K562 (cell line): ENCODE data around the gene VPS9D1. TPM values are rescaled to one million over a fixed set of nuclear protein-coding genes. Genes with fewer than 3 reads are reported as not detected.

Source experiments
- ATAC-seq: fragments of 200-7000 bp; cut with Tn5 transposase; 3 replicates; pipeline ENCODE4 v1.9.1; 2020; ENCODE audit warnings: moderate library complexity
- BruUV-seq: library from RNA; stranded (reverse); fragments of 400-500 nt; replicated peaks from 2 replicates; lab custom pipeline; 2021; lab: Mats Ljungman, UMichigan
- CTCF ChIA-PET: fragments of 300-600 bp; formaldehyde crosslinking; extraction: SDS; loops from one replicate; lab custom pipeline; 2021; ENCODE audit warnings: low intra/inter-chr PET ratio; lab: Yijun Ruan, JAX
- POLR2A ChIA-PET: fragments of 300-600, 350-650 bp; sonication (Branson Sonifier 250); formaldehyde crosslinking; extraction: SDS; loops from one replicate; lab custom pipeline; 2021; ENCODE audit warnings: antibody characterized with exemption, inconsistent platforms; lab: Yijun Ruan, JAX
- DNase-seq, 4 experiments: peaks; one replicate each; pipeline versions ENCODE4 v3.0.0 to v3.0.0-alpha.2; 2011 to 2018; ENCODE audit warnings: low spot score in 3 of 4, mixed read lengths in 3 of 4; ENCODE audit errors: extremely low read depth in 1 of 4
- FAIRE-seq: peaks from 2 replicates; lab custom pipeline; 2011; peaks lifted over from hg19 to GRCh38; lab: Jason Lieb, UNC
- H2AFZ ChIP-seq: 2 replicates; pipeline ENCODE4 v1.6.0; 2011; ENCODE audit warnings: low read depth, low read length, control low read depth, inconsistent platforms
- H3K27ac ChIP-seq: fragments of 200-600 bp; 3 replicates; pipeline ENCODE4 v1.8.0; 2011; ENCODE audit warnings: low read depth, mild to moderate bottlenecking, control low read depth, inconsistent platforms, low read length, moderate library complexity, mixed read lengths; ENCODE audit errors: extremely low read depth
- H3K27me3 ChIP-seq, 2 experiments: fragments of 300-600 bp in 1 of 2; 2 replicates in 1 of 2; 3 replicates in 1 of 2; pipeline versions ENCODE4 v1.6.0 to v1.8.0; 2011; ENCODE audit warnings: inconsistent platforms in 2 of 2, low read length in 2 of 2, mild to moderate bottlenecking in 1 of 2, mixed read lengths in 1 of 2, moderate library complexity in 1 of 2; ENCODE audit not compliant: control insufficient read depth in 2 of 2, insufficient read depth in 2 of 2
- H3K36me3 ChIP-seq: fragments of 300-600 bp; 3 replicates; pipeline ENCODE4 v1.8.0; 2011; ENCODE audit warnings: mild to moderate bottlenecking, low read length, inconsistent platforms; ENCODE audit not compliant: control insufficient read depth, insufficient read depth
- H3K4me1 ChIP-seq, 2 experiments: fragments of 200-600 bp in 1 of 2; replicated peaks in 1 of 2; 2 replicates in 1 of 2; 3 replicates in 1 of 2; pipeline versions ENCODE4 v1.5.1 to v1.8.0; 2011; ENCODE audit warnings: inconsistent platforms in 2 of 2, low read length in 2 of 2, mild to moderate bottlenecking in 1 of 2, mixed read lengths in 1 of 2, moderate library complexity in 1 of 2; ENCODE audit not compliant: control insufficient read depth in 2 of 2, insufficient read depth in 2 of 2
- H3K4me2 ChIP-seq: 2 replicates; pipeline ENCODE4 v1.6.1; 2011; ENCODE audit warnings: low read length, control low read depth, inconsistent platforms, mixed read lengths; ENCODE audit not compliant: insufficient read depth
- H3K4me3 ChIP-seq: fragments of 200-600 bp; sonication (generic), shearing (Covaris generic); 2 replicates; pipeline ENCODE4 v1.5.1; 2016; ENCODE audit warnings: control low read depth, inconsistent platforms
- H3K79me2 ChIP-seq: fragments of 200-600 bp; 3 replicates; pipeline ENCODE4 v1.8.0; 2011; ENCODE audit warnings: low read length, inconsistent platforms; ENCODE audit not compliant: control insufficient read depth, insufficient read depth
- H3K9ac ChIP-seq, 2 experiments: 2 replicates each; pipeline versions ENCODE4 v1.6.0 to v1.6.1; 2011; ENCODE audit warnings: low read depth in 2 of 2, low read length in 2 of 2, control low read depth in 1 of 2, inconsistent platforms in 1 of 2, mild to moderate bottlenecking in 1 of 2, mixed read lengths in 1 of 2; ENCODE audit not compliant: insufficient read depth in 1 of 2
- H3K9me1 ChIP-seq: one replicate; pipeline ENCODE4 v1.6.0; 2011; ENCODE audit warnings: inconsistent platforms, mild to moderate bottlenecking, low read length, moderate library complexity; ENCODE audit not compliant: control insufficient read depth, insufficient read depth
- H3K9me3 ChIP-seq: replicated peaks from 2 replicates; pipeline ENCODE4 v1.5.1; 2011; ENCODE audit warnings: low read depth, low read length, inconsistent platforms; ENCODE audit not compliant: control insufficient read depth, insufficient read depth
- H4K20me1 ChIP-seq: replicated peaks from 2 replicates; pipeline ENCODE4 v1.6.1; 2011; ENCODE audit warnings: low read length, inconsistent platforms, mixed read lengths; ENCODE audit not compliant: control insufficient read depth, insufficient read depth
- POLR2A ChIP-seq: fragments of 450-650 bp; conservative IDR thresholded peaks from 2 replicates; pipeline ENCODE4 v1.6.1; 2016
- POLR2G ChIP-seq: fragments of 200-400 bp; formaldehyde crosslinking; IDR thresholded peaks from 2 replicates; pipeline ENCODE4 v1.6.1; 2017; ENCODE audit warnings: low read depth, mild to moderate bottlenecking, antibody characterized with exemption, low read length, moderate library complexity
- SUPT5H ChIP-seq: fragments of 450-650 bp; IDR thresholded peaks from 2 replicates; pipeline ENCODE4 v1.6.1; 2016
- TCF7L2 ChIP-seq: fragments of 150-350 bp; IDR thresholded peaks from 2 replicates; pipeline ENCODE4 v1.6.1; 2016; ENCODE audit warnings: low read depth, mild to moderate bottlenecking, low read length, moderate library complexity
- ZBTB40 ChIP-seq, 2 experiments: fragments of 450-650 bp in 1 of 2; sonication (generic) in 1 of 2; formaldehyde crosslinking in 1 of 2; IDR thresholded peaks; 2 replicates each; pipeline versions ENCODE4 v1.7.1 to v1.9.0; 2016 to 2022; ENCODE audit warnings: inconsistent platforms in 1 of 2, mild to moderate bottlenecking in 1 of 2, missing genetic modification reagents in 1 of 2
- WGBS: fragments of 100-300 bp; shearing (Covaris generic); methylation state at CpG from one replicate; pipeline ENCODE4 v1.1.6; 2016; ENCODE audit warnings: low coverage, mixed read lengths; ENCODE audit not compliant: insufficient coverage; ENCODE audit errors: missing lambda C conversion rate; 5-methylcytosine and 5-hydroxymethylcytosine counted together
- in situ Hi-C: fragments of 300-500 bp; cut with MboI; formaldehyde crosslinking; loops from 4 replicates; pipeline ENCODE4 v1.15.0; 2018; ENCODE audit warnings: inconsistent platforms, mixed read lengths
- intact Hi-C: fragments of 100-400 bp; cut with micrococcal nuclease; formaldehyde crosslinking; loops from 2 replicates; pipeline ENCODE4 v1.14.2; 2022
- polyA plus RNA-seq, 8 experiments: library from polyadenylated mRNA; depleted of rRNA in 4 of 8; stranded (reverse) in 5 of 8; unstranded in 3 of 8; fragments of >200 nt; fragmentation: Nextera tagmentation in 2 of 8; fragmentation: Illumina TruSeq in 1 of 8; extraction: Ambion mirVana in 2 of 8; extraction: Trizol in 1 of 8; gene quantifications; 2 replicates each; pipeline versions ENCODE4 v1.2.1 to v1.2.3, GENCODE V29; 2011 to 2014; ENCODE audit warnings: inconsistent platforms in 1 of 8, missing spikeins in 1 of 8
- total RNA-seq, 7 experiments: library from RNA; depleted of rRNA in 6 of 7; stranded (reverse); fragments of >200 nt in 6 of 7; fragmentation: Illumina TruSeq in 2 of 7; extraction: Trizol in 2 of 7; gene quantifications; 2 replicates each; pipeline versions ENCODE4 v1.2.1 to v1.2.3, GENCODE V29; 2011 to 2021; ENCODE audit warnings: low replicate concordance in 1 of 7

The VPS9D1 gene
- total and polyA plus RNA-seq, 9 of the 15 experiments (the other 6 are each of a cell fraction or from before 2014, with no cell fraction given) = 0.33 to 3.1 (median 1.1) TPM

- no peak overlapping the region for H3K27ac ChIP-seq
- H3K27me3 ChIP-seq = no peaks in the 10 kb centered on the region
- intact Hi-C loops = no loop called here
- POLR2A ChIA-PET = interaction anchor here (0.6 to 5.4 kb wide), 11 partner anchors 8 to 134 kb away, joined by 3 to 37 read pairs (median 3); partner anchors contain the start of gene TCF25
- 0 out of 3 replicates have a peak, but pooled peaks cover 3% of the 10 kb centered on the region for H3K79me2 ChIP-seq
- CTCF ChIA-PET = no interaction called here
- H3K4me3 ChIP-seq = no peak overlapping the region
- BruUV-seq = TSS peak; percentile 31
- peaks cover 6% of the 10 kb centered on the region; the same call in 1 of the 2 replicates for H4K20me1 ChIP-seq
- H3K4me2 ChIP-seq = no peak overlapping the region
- TF ChIP-seq TCF7L2 = no peak
- peak; percentile 67; the same call in 1 of the 2 replicates for TF ChIP-seq POLR2G
- peak; percentile 28; the same call in 1 of the 2 replicates for TF ChIP-seq POLR2A
- TF ChIP-seq ZBTB40 (IDR thresholded peaks at IDR 0.05) = no peak
- no peak for TF ChIP-seq ZBTB40 (CRISPR knock-in tag; IDR thresholded peaks at IDR 0.05)
- TF ChIP-seq SUPT5H = 0 out of 2 replicates have a peak, but pooled peaks have one; percentile 43
- TF ChIP-seq, all 486 proteins: peak for 3
- DNase-seq = no peak
- WGBS = 89% methylated on average over 20 of the region's 20 CpGs
- in situ Hi-C loops = no loop called here
- no peaks in the 10 kb centered on the region for H3K9me3 ChIP-seq
- H3K4me1 ChIP-seq = 0 out of 5 replicates have a peak, but pooled peaks cover 0 to 4% of the 10 kb centered on the region in 2 experiments
- peak; percentile 26 for FAIRE-seq
- H3K9ac ChIP-seq = no peak overlapping the region
- peaks cover 96% of the 10 kb centered on the region for H3K36me3 ChIP-seq
- H3K9me1 ChIP-seq = no peaks in the 10 kb centered on the region
- H2AFZ ChIP-seq = no peak overlapping the region
- ATAC-seq = peak; percentile 7; the same call in 2 of the 3 replicates
Observed at GRCh38 chr16:89738538-89739317, 18.0 kb upstream of the VPS9D1 start.
